ENCODE data around the gene CUX1.

DNA sequence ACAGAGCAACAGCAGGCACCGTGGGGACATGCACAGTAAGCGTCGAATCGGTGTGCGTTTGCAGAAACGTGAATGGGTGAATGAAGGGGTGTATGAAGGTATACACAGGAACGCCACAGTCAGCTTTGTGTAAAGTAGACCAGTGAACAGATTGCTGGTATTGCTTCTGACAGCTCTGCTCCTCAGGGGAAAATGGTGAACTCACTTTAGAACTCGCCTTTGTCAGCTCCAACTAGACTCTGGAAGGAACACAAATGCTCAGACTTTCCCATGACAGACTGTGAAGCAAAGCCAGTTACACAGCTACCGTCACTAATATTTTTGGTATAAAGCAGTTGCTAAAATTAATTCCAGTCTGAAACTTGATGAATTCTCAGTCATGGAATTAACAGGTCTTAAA, 78.9 kb downstream of the CUX1 start:
- TF ChIP-seq, protein P1, sequence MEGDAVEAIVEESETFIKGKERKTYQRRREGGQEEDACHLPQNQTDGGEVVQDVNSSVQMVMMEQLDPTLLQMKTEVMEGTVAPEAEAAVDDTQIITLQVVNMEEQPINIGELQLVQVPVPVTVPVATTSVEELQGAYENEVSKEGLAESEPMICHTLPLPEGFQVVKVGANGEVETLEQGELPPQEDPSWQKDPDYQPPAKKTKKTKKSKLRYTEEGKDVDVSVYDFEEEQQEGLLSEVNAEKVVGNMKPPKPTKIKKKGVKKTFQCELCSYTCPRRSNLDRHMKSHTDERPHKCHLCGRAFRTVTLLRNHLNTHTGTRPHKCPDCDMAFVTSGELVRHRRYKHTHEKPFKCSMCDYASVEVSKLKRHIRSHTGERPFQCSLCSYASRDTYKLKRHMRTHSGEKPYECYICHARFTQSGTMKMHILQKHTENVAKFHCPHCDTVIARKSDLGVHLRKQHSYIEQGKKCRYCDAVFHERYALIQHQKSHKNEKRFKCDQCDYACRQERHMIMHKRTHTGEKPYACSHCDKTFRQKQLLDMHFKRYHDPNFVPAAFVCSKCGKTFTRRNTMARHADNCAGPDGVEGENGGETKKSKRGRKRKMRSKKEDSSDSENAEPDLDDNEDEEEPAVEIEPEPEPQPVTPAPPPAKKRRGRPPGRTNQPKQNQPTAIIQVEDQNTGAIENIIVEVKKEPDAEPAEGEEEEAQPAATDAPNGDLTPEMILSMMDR (conservative IDR thresholded peaks at IDR 0.05 in 1 of 2, IDR thresholded peaks at IDR 0.05 in 1 of 2; ENCODE audit: low read depth in 1 of 2, low read length in 2 of 2), result no peak
- no peak for TF ChIP-seq EZH2 (IDR thresholded peaks at IDR 0.05; ENCODE audit: low read length, missing control alignments)

Data from fibroblast of lung (primary cell).